H9 (cell line): Measurements from ENCODE around the gene DLST. TPM values are rescaled to one million over a fixed set of nuclear protein-coding genes. Genes with fewer than 3 reads are reported as not detected.

ENCODE experiments used
- DNase-seq: peaks from one replicate; pipeline ENCODE4 v3.0.0-alpha.2; 2017
- H2AFZ ChIP-seq: one replicate; pipeline ENCODE4 v1.6.1; 2013; ENCODE audit warnings: mild to moderate bottlenecking, low read length, control low read depth, moderate library complexity
- H2AK5ac ChIP-seq: 2 replicates; pipeline ENCODE4 v1.6.1; 2013; ENCODE audit warnings: low read length, control low read depth, mixed read lengths; ENCODE audit not compliant: insufficient read length
- H2BK120ac ChIP-seq: one replicate; pipeline ENCODE4 v1.6.1; 2013; ENCODE audit warnings: low read depth, mild to moderate bottlenecking, low read length, control low read depth, inconsistent platforms; ENCODE audit not compliant: poor library complexity, severe bottlenecking
- H2BK12ac ChIP-seq: 2 replicates; pipeline ENCODE4 v1.6.1; 2013; ENCODE audit warnings: low read length, control low read depth, mixed read lengths, low read depth; ENCODE audit not compliant: insufficient read length
- H2BK15ac ChIP-seq: 2 replicates; pipeline ENCODE4 v1.6.1; 2013; ENCODE audit warnings: low read depth, low read length, control low read depth
- H2BK20ac ChIP-seq: one replicate; pipeline ENCODE4 v1.6.1; 2013; ENCODE audit warnings: low read depth, mild to moderate bottlenecking, low read length, control low read depth, inconsistent platforms; ENCODE audit not compliant: poor library complexity, severe bottlenecking
- H2BK5ac ChIP-seq: 2 replicates; pipeline ENCODE4 v1.6.1; 2013; ENCODE audit warnings: low read length, control low read depth, mixed read lengths; ENCODE audit not compliant: insufficient read length
- H3K14ac ChIP-seq: 2 replicates; pipeline ENCODE4 v1.6.1; 2013; ENCODE audit warnings: low read length, control low read depth; ENCODE audit not compliant: insufficient read depth
- H3K18ac ChIP-seq: 2 replicates; pipeline ENCODE4 v1.6.1; 2013; ENCODE audit warnings: low read depth, mild to moderate bottlenecking, mixed read lengths, low read length, control low read depth; ENCODE audit not compliant: insufficient read length
- H3K23ac ChIP-seq: 2 replicates; pipeline ENCODE4 v1.6.1; 2013; ENCODE audit warnings: low read length, control low read depth, mixed read lengths, low read depth; ENCODE audit not compliant: insufficient read length
- H3K23me2 ChIP-seq: 2 replicates; pipeline ENCODE4 v1.6.1; 2013; ENCODE audit warnings: low read depth, mild to moderate bottlenecking, mixed read lengths, low read length, control low read depth; ENCODE audit not compliant: insufficient read length, poor library complexity, severe bottlenecking
- H3K27ac ChIP-seq: 2 replicates; pipeline ENCODE4 v1.5.1; 2013; ENCODE audit warnings: low read length, control low read depth, mixed read lengths, low read depth; ENCODE audit not compliant: insufficient read length
- H3K27me3 ChIP-seq: 2 replicates; pipeline ENCODE4 v1.6.1; 2013; ENCODE audit warnings: low read length, control low read depth, inconsistent platforms; ENCODE audit not compliant: insufficient read depth
- H3K4ac ChIP-seq: 2 replicates; pipeline ENCODE4 v1.6.1; 2013; ENCODE audit warnings: low read depth, mild to moderate bottlenecking, control low read depth, inconsistent platforms, low read length, moderate library complexity
- H3K4me1 ChIP-seq: 2 replicates; pipeline ENCODE4 v1.6.1; 2013; ENCODE audit warnings: low read length, control low read depth, inconsistent platforms; ENCODE audit not compliant: insufficient read depth
- H3K4me2 ChIP-seq: 2 replicates; pipeline ENCODE4 v1.6.1; 2013; ENCODE audit warnings: low read length, control low read depth, mixed read lengths; ENCODE audit not compliant: insufficient read length, insufficient read depth
- H3K56ac ChIP-seq: 2 replicates; pipeline ENCODE4 v1.6.1; 2013; ENCODE audit warnings: low read depth, mild to moderate bottlenecking, mixed read lengths, low read length, control low read depth; ENCODE audit not compliant: insufficient read length
- H3K79me1 ChIP-seq: 2 replicates; pipeline ENCODE4 v1.6.1; 2013; ENCODE audit warnings: low read depth, mild to moderate bottlenecking, moderate library complexity, low read length, control low read depth, inconsistent platforms; ENCODE audit not compliant: insufficient read depth, poor library complexity, severe bottlenecking
- H3K79me2 ChIP-seq: 2 replicates; pipeline ENCODE4 v1.6.1; 2013; ENCODE audit warnings: low read length, control low read depth, inconsistent platforms; ENCODE audit not compliant: insufficient read depth
- H3K9ac ChIP-seq: 2 replicates; pipeline ENCODE4 v1.6.1; 2013; ENCODE audit warnings: low read length, control low read depth, mixed read lengths; ENCODE audit not compliant: insufficient read length; ENCODE audit errors: extremely low read depth
- H3K9me3 ChIP-seq: one replicate; pipeline ENCODE4 v1.6.1; 2013; ENCODE audit warnings: low read depth, low read length, inconsistent platforms; ENCODE audit not compliant: control insufficient read depth
- H3T11ph ChIP-seq: one replicate; pipeline ENCODE4 v1.6.1; 2013; ENCODE audit warnings: mild to moderate bottlenecking, low read length, control low read depth, inconsistent platforms
- H4K20me1 ChIP-seq: one replicate; pipeline ENCODE4 v1.6.1; 2013; ENCODE audit not compliant: control insufficient read depth, insufficient read length, insufficient read depth
- H4K5ac ChIP-seq: 2 replicates; pipeline ENCODE4 v1.6.1; 2013; ENCODE audit warnings: low read depth, mild to moderate bottlenecking, mixed read lengths, low read length, control low read depth; ENCODE audit not compliant: insufficient read length
- H4K8ac ChIP-seq: replicated peaks from 2 replicates; pipeline ENCODE4 v1.6.1; 2013; ENCODE audit warnings: low read length, control low read depth, mixed read lengths, low read depth; ENCODE audit not compliant: insufficient read length
- H4K91ac ChIP-seq: 2 replicates; pipeline ENCODE4 v1.6.1; 2013; ENCODE audit warnings: low read depth, mild to moderate bottlenecking, moderate library complexity, mixed read lengths, low read length, control low read depth; ENCODE audit not compliant: insufficient read length
- H3K27ac Mint-ChIP-seq, 3 experiments: 2 replicates in 2 of 3; 3 replicates in 1 of 3; pipeline ENCODE4 v1.8.0; 2020 to 2021; ENCODE audit warnings: mixed read lengths in 3 of 3, mild to moderate bottlenecking in 1 of 3, moderate library complexity in 1 of 3
- H3K27me3 Mint-ChIP-seq: 2 replicates; pipeline ENCODE4 v1.8.0; 2021; ENCODE audit warnings: low read depth, mild to moderate bottlenecking, moderate library complexity, mixed read lengths
- H3K36me3 Mint-ChIP-seq, 3 experiments: 2 replicates in 2 of 3; 3 replicates in 1 of 3; pipeline ENCODE4 v1.8.0; 2020 to 2021; ENCODE audit warnings: low read depth in 3 of 3, mixed read lengths in 3 of 3; ENCODE audit not compliant: insufficient read depth in 1 of 3
- H3K4me1 Mint-ChIP-seq, 2 experiments: 2 replicates each; pipeline ENCODE4 v1.8.0; 2020; ENCODE audit warnings: mixed read lengths in 2 of 2
- H3K4me3 Mint-ChIP-seq, 2 experiments: 2 replicates in 1 of 2; 3 replicates in 1 of 2; pipeline ENCODE4 v1.8.0; 2020 to 2021; ENCODE audit warnings: mild to moderate bottlenecking in 2 of 2, mixed read lengths in 2 of 2, moderate library complexity in 1 of 2
- H3K9me3 Mint-ChIP-seq, 2 experiments: 2 replicates in 1 of 2; 3 replicates in 1 of 2; pipeline ENCODE4 v1.8.0; 2020; ENCODE audit warnings: mild to moderate bottlenecking in 2 of 2, mixed read lengths in 2 of 2, moderate library complexity in 1 of 2
- WGBS: extraction: QIAGEN DNeasy Blood & Tissue Kit; methylation state at CpG from one replicate; pipeline ENCODE4 v1.1.7; 2013; ENCODE audit warnings: missing lambda C conversion rate, low lambda C conversion rate, mixed read lengths; ENCODE audit not compliant: insufficient read length; ENCODE audit errors: extremely low coverage; 5-methylcytosine and 5-hydroxymethylcytosine counted together
- total RNA-seq: library from RNA; stranded (reverse); gene quantifications from 2 replicates; pipeline ENCODE4 v1.2.1, GENCODE V29; 2021
- TF ChIP-seq, protein P1 (sequence below): fragments of 200-600 bp; sonication (generic); conservative IDR thresholded peaks from 3 replicates; pipeline ENCODE4 v1.8.0; 2021; ENCODE audit warnings: antibody characterized with exemption, mild to moderate bottlenecking

Gene DLST
- total RNA-seq, 1 experiment from 2014 or later: 116 TPM

DNA sequence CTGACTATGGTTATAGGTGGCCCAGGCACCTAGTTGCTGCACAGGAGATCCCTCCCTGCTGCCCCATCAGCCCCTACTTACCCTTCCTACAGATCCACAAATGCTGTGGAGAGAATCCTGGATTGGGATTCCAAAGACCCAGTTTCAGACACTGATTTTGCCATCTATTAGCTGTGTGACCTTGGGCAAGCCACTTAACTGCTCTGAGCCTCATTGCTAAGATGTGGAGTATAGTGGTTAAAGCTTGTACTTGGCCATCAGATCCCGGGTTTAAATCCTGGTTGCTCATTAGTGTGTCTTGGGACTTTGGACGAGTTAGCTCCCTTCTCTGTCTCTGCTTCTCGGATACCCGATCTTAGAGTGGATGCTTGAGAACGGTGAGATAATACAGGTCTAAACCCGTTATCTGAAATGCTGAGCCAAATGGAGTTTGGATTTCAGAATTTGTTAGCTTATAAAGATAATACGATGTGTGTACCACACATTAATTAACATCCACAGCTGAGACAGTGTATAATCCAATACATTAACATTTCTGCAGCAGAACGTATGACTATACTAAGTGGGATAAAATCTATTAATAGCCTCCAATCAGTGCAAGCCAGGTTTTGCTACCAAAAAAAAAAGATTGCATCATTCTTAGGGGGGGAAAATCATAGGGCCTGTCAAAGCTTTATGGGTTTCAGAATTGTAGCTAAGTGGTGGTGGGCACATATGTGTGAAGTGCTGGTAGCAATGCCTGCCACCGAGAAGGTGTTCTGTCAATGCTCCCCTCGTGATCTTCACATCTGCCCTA, 21.8 kb upstream of the DLST start:
- TF ChIP-seq, protein P1, sequence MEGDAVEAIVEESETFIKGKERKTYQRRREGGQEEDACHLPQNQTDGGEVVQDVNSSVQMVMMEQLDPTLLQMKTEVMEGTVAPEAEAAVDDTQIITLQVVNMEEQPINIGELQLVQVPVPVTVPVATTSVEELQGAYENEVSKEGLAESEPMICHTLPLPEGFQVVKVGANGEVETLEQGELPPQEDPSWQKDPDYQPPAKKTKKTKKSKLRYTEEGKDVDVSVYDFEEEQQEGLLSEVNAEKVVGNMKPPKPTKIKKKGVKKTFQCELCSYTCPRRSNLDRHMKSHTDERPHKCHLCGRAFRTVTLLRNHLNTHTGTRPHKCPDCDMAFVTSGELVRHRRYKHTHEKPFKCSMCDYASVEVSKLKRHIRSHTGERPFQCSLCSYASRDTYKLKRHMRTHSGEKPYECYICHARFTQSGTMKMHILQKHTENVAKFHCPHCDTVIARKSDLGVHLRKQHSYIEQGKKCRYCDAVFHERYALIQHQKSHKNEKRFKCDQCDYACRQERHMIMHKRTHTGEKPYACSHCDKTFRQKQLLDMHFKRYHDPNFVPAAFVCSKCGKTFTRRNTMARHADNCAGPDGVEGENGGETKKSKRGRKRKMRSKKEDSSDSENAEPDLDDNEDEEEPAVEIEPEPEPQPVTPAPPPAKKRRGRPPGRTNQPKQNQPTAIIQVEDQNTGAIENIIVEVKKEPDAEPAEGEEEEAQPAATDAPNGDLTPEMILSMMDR: no peak
- Histone ChIP-seq H3T11ph (no peak overlapping the region), H3K14ac (no peak overlapping the region), H2BK12ac (no peak overlapping the region), H2BK20ac (no peak overlapping the region), H3K23me2 (no peaks in the 10 kb centered on the region), H3K27ac (no peak overlapping the region), H3K4ac (no peak overlapping the region), H3K9me3 (no peaks in the 10 kb centered on the region), H3K23ac (no peak overlapping the region), H2BK5ac (no peak overlapping the region), H3K4me2 (no peak overlapping the region), H4K20me1 (no peaks in the 10 kb centered on the region), H3K4me1 (no peaks in the 10 kb centered on the region), H3K79me2 (no peaks in the 10 kb centered on the region), H2BK15ac (no peak overlapping the region), H3K79me1 (no peaks in the 10 kb centered on the region), H3K18ac (no peak overlapping the region), H3K9ac (no peak overlapping the region), H3K56ac (no peak overlapping the region), H4K91ac (no peak overlapping the region), H3K27me3 (no peaks in the 10 kb centered on the region), H2AFZ (no peak overlapping the region), H4K8ac (no peak overlapping the region), H2BK120ac (no peak overlapping the region), H2AK5ac (no peak overlapping the region), H4K5ac (no peak overlapping the region)
- H3K4me3 Mint-ChIP-seq: no peak overlapping the region
- WGBS: no CpG with 5 or more reads among the region's 10 CpGs
- H3K4me1 Mint-ChIP-seq: peaks cover 0 to 3% of the 10 kb centered on the region in 2 experiments; a peak in 1 of 4 replicates
- no peaks in the 10 kb centered on the region for H3K36me3 Mint-ChIP-seq
- peaks cover 3% of the 10 kb centered on the region; the same call in 1 of the 2 replicates for H3K27me3 Mint-ChIP-seq
- no peaks in the 10 kb centered on the region for H3K9me3 Mint-ChIP-seq
- no peak overlapping the region for H3K27ac Mint-ChIP-seq
- no peak for DNase-seq
